ENCODE results near the gene FOXO1. TPM values are rescaled to one million over a fixed set of nuclear protein-coding genes. Genes with fewer than 3 reads are reported as not detected.

The FOXO1 gene
- total RNA-seq, 2 donors from 2014 or later = 15.7 to 26.4 TPM

GRCh38 chr13:40652588-40652940 is 13.9 kb downstream of the FOXO1 start:
- no peaks in the 10 kb centered on the region for H3K27me3 ChIP-seq
- no peak overlapping the region for H3K4me3 ChIP-seq
- no peaks in the 10 kb centered on the region for H3K9me3 ChIP-seq
- DNase-seq = no peak
- H3K27ac ChIP-seq = no peak overlapping the region
- intact Hi-C loops (cut with DNase I) = no loop called here
- no peak for TF ChIP-seq CTCF (IDR thresholded peaks at IDR 0.05)
- H3K4me1 ChIP-seq = peaks cover 23% of the 10 kb centered on the region
- H3K9ac ChIP-seq (ENCODE audit: low read depth in 2 of 2, low read length in 2 of 2) = no peak overlapping the region
- no peaks in the 10 kb centered on the region for H3K36me3 ChIP-seq

- Histone ChIP-seq H3K27me3 (no peaks in the 10 kb centered on the region), H3K4me1 (peaks cover 28% of the 10 kb centered on the region), H3K27ac (no peak overlapping the region), H3K9me3 (no peaks in the 10 kb centered on the region), H3K36me3 (no peaks in the 10 kb centered on the region), H3K4me3 (no peak overlapping the region), H3K9ac (ENCODE audit: low read depth in 2 of 2, low read length in 2 of 2) (no peak overlapping the region)
- intact Hi-C loops (cut with DNase I) = no loop called here
- no peak for TF ChIP-seq CTCF (IDR thresholded peaks at IDR 0.05)
- DNase-seq = no peak
These were observed 14.4 kb downstream of the FOXO1 start for GRCh38 chr13:40651866-40652587.

GRCh38 chr13:40648841-40649240 is 17.6 kb downstream of the FOXO1 start:
- no peaks in the 10 kb centered on the region for H3K36me3 ChIP-seq
- DNase-seq = no peak
- no peaks in the 10 kb centered on the region for H3K27me3 ChIP-seq
- no peak for TF ChIP-seq CTCF (IDR thresholded peaks at IDR 0.05)
- H3K9ac ChIP-seq (ENCODE audit: low read depth in 2 of 2, low read length in 2 of 2) = peak overlapping the region in 1 of 2 donors; percentile 49
- intact Hi-C loops (cut with DNase I) = no loop called here
- no peaks in the 10 kb centered on the region for H3K9me3 ChIP-seq
- peak overlapping the region; percentile 63 for H3K27ac ChIP-seq
- no peak overlapping the region for H3K4me3 ChIP-seq
- H3K4me1 ChIP-seq = peaks cover 37% of the 10 kb centered on the region

GRCh38 chr13:40648040-40648439 is 18.4 kb downstream of the FOXO1 start:
- H3K36me3 ChIP-seq = no peaks in the 10 kb centered on the region
- DNase-seq = no peak
- intact Hi-C loops (cut with DNase I) = no loop called here
- H3K4me3 ChIP-seq = no peak overlapping the region
- TF ChIP-seq CTCF (IDR thresholded peaks at IDR 0.05) = no peak
- peak overlapping the region in 1 of 2 donors; percentile 61 for H3K9ac ChIP-seq (ENCODE audit: low read depth in 2 of 2, low read length in 2 of 2)
- H3K27ac ChIP-seq = peak overlapping the region; percentile 63
- no peaks in the 10 kb centered on the region for H3K9me3 ChIP-seq
- H3K27me3 ChIP-seq = no peaks in the 10 kb centered on the region
- peaks cover 34% of the 10 kb centered on the region for H3K4me1 ChIP-seq

GRCh38 chr13:40644838-40645604 is 21.4 kb downstream of the FOXO1 start:
- peaks cover 29% of the 10 kb centered on the region for H3K4me1 ChIP-seq

More at GRCh38 chr13:40644838-40645604, 21.4 kb downstream of the FOXO1 start:
- no peak for DNase-seq
- intact Hi-C loops (cut with DNase I) = no loop called here
- no peak for TF ChIP-seq CTCF (IDR thresholded peaks at IDR 0.05)
- Histone ChIP-seq H3K9me3 (no peaks in the 10 kb centered on the region), H3K9ac (ENCODE audit: low read depth in 2 of 2, low read length in 2 of 2) (peak overlapping the region in 1 of 2 donors; percentile 66), H3K27me3 (no peaks in the 10 kb centered on the region), H3K27ac (peak overlapping the region; percentile 80), H3K4me3 (no peak overlapping the region), H3K36me3 (no peaks in the 10 kb centered on the region)
